Astrocyte of the cerebellum (primary cell): ENCODE measurements around the gene PLCD1.
A peak's percentile ranks its signal among the peaks of the same experiment; 100 is the strongest.

Experiments
- DNase-seq: peaks from one replicate; pipeline ENCODE4 v3.0.0-alpha.2; 2011; ENCODE audit warnings: low read depth
- H3K4me3 ChIP-seq: 2 replicates; pipeline ENCODE4 v1.5.1; 2011; ENCODE audit warnings: mild to moderate bottlenecking, low read depth, low read length, moderate library complexity
- in situ Hi-C: cut with HindIII; loops from 2 replicates; pipeline ENCODE4 v1.10.0; 2017; ENCODE audit warnings: low sequenced_read_pairs
- TF ChIP-seq, protein P1 (sequence below): IDR thresholded peaks from 2 replicates; pipeline ENCODE4 v1.5.1; 2012; ENCODE audit warnings: low read length, low read depth, moderate library complexity, mild to moderate bottlenecking; ENCODE audit errors: missing control alignments

The PLCD1 gene

DNA sequence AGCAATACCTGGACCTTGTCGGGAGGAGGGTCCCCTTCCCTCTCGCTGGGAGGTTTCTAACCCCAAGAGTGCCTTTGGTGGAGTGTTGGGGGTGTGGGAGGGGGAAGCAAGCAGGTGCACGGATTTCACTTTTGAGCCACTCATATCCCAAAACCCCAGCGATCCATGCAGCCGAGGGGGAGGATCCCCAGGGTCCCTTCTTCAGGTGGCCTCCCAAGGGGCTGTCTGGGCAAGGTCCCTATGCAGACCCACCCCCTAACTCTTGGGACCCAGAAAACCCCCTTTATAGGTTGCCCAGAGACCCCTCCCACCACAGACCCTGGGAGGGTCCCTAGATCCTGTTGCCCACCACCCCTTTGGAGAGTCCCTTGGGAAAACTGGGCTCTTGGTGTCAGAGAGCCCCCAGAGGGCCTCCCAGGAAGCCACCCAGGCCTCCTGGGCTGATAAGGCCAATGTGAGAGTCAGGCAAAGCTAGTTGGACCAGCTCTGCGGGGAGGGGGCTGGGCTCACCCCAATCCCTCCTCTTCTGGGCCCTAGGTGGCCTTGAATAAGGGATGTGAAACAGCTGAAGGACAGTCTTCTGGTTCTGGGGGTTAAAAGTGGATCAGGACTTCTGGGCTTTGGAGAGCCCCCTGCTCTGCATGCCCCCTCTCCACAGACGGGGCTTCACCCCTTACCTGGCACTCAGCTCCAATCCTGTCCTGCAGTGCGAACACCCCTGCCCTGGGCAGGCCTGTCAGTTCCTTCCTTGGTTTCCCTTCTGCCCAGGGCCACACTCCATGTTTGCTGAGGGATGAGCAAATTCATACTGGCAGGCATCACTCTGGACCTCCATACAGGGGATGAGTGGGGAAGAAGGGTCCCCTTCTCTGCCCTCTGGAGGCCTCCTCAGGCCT, 932 bp upstream of the PLCD1 start:
- DNase-seq: no peak
- in situ Hi-C loops: no loop called here
- H3K4me3 ChIP-seq: peak overlapping the region; percentile 61
- TF ChIP-seq, protein P1, sequence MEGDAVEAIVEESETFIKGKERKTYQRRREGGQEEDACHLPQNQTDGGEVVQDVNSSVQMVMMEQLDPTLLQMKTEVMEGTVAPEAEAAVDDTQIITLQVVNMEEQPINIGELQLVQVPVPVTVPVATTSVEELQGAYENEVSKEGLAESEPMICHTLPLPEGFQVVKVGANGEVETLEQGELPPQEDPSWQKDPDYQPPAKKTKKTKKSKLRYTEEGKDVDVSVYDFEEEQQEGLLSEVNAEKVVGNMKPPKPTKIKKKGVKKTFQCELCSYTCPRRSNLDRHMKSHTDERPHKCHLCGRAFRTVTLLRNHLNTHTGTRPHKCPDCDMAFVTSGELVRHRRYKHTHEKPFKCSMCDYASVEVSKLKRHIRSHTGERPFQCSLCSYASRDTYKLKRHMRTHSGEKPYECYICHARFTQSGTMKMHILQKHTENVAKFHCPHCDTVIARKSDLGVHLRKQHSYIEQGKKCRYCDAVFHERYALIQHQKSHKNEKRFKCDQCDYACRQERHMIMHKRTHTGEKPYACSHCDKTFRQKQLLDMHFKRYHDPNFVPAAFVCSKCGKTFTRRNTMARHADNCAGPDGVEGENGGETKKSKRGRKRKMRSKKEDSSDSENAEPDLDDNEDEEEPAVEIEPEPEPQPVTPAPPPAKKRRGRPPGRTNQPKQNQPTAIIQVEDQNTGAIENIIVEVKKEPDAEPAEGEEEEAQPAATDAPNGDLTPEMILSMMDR: no peak

DNA sequence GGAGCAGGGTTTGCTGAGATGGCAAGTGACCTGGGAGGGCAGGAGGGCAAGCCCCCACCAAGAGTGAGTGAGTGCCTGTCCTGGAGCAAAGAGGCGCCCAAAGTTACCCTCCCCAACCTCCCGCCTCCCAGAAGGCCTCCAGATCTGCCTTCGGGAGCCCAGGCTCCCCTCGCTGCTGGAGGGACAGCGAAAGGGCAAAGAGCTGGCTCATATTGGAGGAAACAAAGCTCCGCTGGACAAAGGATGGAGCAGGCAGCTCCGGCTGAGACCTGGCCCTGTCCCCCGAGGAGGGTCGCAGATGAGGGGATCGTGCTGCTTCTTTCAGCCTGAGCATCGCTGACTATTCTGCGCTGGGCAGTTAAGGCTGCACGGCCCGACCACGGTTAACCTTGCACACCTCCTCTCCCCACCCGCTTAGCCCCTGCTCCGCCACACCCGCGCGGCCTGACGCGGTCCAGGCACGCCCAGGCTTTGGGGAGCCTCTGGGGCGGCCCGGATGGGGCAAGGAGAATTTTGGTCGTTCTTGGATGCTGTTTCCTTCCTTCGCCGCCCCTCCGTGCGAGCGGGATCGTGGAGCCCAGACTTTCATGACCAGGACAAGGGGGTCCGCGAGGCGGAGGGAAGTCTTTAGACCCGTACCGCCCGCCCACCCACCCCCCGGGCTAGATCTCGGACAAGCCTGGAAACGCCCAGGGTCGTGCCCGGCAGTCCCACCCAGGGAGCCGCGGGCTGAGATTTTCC, 651 bp downstream of the PLCD1 start:
- in situ Hi-C loops: no loop called here
- peak overlapping the region; percentile 61 for H3K4me3 ChIP-seq
- DNase-seq: no peak
- TF ChIP-seq, protein P1: no peak

DNA sequence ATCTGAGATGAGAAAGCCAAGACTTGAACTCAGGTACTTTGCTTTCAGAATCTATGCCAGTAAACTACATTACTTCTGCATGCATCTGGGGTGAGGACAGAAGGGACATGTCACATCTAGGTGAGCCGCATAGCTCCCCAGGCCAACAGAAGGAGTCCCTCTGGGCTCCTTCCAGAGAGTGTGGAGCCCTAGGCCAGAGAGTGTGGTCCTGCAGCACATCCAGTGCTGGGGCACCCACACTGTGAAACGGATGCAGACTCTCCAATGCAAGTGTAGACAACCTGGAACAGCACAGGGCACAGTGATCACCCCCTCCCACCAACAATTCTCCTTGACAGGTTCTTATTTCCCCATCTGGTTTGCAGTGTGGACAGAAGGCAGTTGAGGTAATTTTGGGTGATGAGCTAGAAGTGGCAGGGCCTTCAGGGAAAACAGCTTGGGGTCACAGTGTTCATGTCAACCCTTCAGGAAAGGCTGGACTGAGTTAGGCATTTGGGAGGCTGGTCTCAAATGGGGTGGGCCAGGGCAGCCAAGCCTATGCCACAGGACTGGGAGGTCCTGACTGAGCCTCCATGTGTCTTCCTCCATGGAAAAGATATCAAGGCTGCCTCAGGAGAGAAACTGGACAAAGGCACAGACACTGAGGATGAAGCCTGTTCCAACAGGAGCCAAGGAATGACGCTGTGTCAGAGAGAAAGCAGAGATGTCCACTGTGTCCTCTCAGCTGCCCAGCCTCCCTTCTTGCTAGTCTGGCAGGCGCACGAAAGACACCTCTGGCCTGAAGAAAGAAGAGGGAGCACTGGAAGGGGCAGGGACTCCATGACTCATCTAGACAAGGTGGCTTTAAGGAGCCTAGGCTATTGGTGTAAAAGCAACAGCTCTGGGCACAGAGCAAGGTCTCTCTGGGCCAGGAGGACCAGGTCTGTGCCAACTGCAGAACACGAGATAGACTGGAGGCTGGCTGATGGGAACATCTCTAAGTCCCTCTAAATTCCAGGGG, 1.7 kb downstream of the PLCD1 start:
- H3K4me3 ChIP-seq: no peak overlapping the region
- DNase-seq: no peak
- TF ChIP-seq, protein P1: no peak
- in situ Hi-C loops: no loop called here

DNA sequence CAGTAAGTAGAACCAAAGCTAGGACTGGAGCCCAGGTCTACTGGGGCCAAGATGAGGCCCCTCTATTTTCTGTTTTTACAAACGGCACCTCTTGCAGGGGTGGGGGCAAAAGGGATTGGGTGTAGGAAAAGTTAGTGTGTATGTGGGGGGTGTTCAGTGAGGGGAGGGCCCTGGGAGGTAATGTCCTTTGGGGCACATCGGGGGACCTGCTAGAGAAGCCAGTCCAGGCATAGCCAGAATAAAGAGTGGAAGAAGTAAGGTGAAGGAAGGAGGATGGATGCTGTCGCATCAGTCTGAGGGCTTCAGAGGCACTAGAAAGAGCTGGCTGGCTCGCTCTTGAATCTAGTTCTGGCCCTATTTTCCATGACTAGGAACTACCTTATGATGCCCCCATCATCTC, 2.6 kb downstream of the PLCD1 start:
- in situ Hi-C loops: no loop called here
- no peak for DNase-seq
- no peak overlapping the region for H3K4me3 ChIP-seq
- TF ChIP-seq, protein P1: no peak

DNA sequence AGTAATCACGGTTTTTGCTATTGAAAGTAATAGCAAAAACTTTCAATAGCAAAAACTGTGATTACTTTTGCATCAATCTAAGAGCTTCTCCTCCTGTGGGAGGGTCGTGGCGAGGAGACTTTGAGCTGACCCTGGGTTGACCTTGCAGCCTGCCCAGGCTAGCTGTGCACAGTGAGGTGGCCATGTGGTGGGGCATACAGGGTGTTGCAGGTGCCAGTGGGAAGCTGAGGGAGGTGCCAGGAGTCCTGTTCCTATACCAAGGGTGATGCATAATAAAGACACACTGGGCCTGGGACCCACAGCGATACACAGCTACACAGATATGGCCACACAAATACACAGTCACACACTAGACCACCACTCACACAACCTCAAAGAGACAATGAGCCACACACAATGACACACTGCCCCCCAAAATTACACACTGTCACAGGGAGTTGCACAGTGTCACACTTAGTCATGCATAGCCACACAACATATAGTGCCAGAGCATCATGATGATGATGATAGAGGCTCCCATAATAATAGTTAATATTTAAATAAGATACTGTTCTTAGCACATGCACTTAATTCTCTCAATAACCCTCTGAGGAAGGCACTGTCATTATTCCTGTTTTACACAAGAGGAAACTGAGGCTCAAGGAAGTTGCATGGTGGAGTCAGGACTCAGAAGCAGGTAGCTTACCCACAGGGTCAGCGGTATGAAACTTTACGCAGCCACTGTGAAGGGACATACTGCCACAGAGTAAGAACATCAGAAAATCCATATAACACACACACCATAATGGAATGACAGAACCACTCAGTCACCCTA, 6.3 kb downstream of the PLCD1 start:
- DNase-seq: no peak
- no peak overlapping the region for H3K4me3 ChIP-seq
- TF ChIP-seq, protein P1: no peak
- in situ Hi-C loops: no loop called here
